ENCODE results near the gene SHMT1.

DNA sequence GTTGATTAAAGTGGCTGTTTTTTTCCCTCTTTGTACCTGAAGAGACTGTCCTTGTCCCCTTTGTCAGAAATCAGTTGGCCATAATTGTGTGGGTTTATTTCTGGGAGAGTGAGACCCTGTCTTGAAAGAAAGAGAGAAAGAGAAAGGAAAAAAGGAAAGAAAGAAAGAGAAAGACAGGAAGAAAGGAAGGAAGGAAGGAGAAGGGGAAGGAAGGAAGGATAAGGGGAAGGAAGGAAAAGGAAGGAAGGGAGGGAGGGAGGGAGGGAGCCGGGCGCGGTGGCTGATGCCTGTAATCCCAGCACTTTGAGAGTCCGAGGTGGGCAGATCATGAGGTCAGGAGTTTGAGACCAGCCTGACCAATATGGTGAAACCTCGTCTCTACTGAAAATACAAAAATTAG lies 7.4 kb upstream of the SHMT1 start:
- TF ChIP-seq, protein P1, sequence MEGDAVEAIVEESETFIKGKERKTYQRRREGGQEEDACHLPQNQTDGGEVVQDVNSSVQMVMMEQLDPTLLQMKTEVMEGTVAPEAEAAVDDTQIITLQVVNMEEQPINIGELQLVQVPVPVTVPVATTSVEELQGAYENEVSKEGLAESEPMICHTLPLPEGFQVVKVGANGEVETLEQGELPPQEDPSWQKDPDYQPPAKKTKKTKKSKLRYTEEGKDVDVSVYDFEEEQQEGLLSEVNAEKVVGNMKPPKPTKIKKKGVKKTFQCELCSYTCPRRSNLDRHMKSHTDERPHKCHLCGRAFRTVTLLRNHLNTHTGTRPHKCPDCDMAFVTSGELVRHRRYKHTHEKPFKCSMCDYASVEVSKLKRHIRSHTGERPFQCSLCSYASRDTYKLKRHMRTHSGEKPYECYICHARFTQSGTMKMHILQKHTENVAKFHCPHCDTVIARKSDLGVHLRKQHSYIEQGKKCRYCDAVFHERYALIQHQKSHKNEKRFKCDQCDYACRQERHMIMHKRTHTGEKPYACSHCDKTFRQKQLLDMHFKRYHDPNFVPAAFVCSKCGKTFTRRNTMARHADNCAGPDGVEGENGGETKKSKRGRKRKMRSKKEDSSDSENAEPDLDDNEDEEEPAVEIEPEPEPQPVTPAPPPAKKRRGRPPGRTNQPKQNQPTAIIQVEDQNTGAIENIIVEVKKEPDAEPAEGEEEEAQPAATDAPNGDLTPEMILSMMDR (IDR thresholded peaks at IDR 0.05) = no peak
- no peak for TF ChIP-seq POLR2A (IDR thresholded peaks at IDR 0.05)

All from Peyer's patch (tissue), 4 donors.